Panc1 (cell line): ENCODE measurements around the gene NAXE. TPM values are rescaled to one million over a fixed set of nuclear protein-coding genes. Genes with fewer than 3 reads are reported as not detected.

Experiments
- ATAC-seq: fragments of 200-7000 bp; cut with Tn5 transposase; 2 replicates; pipeline ENCODE4 v1.9.1; 2020; ENCODE audit warnings: mild to moderate bottlenecking, moderate library complexity
- Bru-seq: library from RNA; stranded (reverse); fragments of 400-500 nt; gene quantifications from one replicate; lab custom pipeline; 2021; lab: Mats Ljungman, UMichigan
- BruChase-seq, 2 experiments: library from RNA; stranded (reverse); fragments of 400-500 nt; gene quantifications; one replicate each; lab custom pipeline; 2021; lab: Mats Ljungman, UMichigan
- BruUV-seq: library from RNA; stranded (reverse); fragments of 400-500 nt; replicated peaks from 2 replicates; lab custom pipeline; 2021; lab: Mats Ljungman, UMichigan
- CTCF ChIA-PET: fragments of 300-600 bp; sonication (Branson Sonifier 250); formaldehyde crosslinking; loops from one replicate; lab custom pipeline; 2022; ENCODE audit warnings: antibody characterized with exemption; lab: Charles Lee
- POLR2A ChIA-PET: fragments of 300-600 bp; sonication (Branson Sonifier 250); formaldehyde crosslinking; loops from one replicate; lab custom pipeline; 2022; ENCODE audit warnings: antibody characterized with exemption; lab: Charles Lee
- DNase-seq: peaks from one replicate; pipeline ENCODE4 v3.0.0-alpha.2; 2010; ENCODE audit warnings: low read depth, low spot score
- H3K27ac ChIP-seq: 2 replicates; pipeline ENCODE4 v1.5.1; 2011; ENCODE audit warnings: mild to moderate bottlenecking, low read length, inconsistent platforms
- H3K27me3 ChIP-seq: fragments of 200-500 bp; sonication (Bioruptor generic); 2 replicates; pipeline ENCODE4 v1.6.0; 2014; ENCODE audit warnings: low read length, inconsistent platforms; ENCODE audit not compliant: control insufficient read depth, insufficient read depth
- H3K36me3 ChIP-seq: fragments of 200-500 bp; sonication (Bioruptor generic); 2 replicates; pipeline ENCODE4 v1.5.1; 2014; ENCODE audit warnings: inconsistent platforms, mild to moderate bottlenecking, low read length, moderate library complexity; ENCODE audit not compliant: control insufficient read depth, insufficient read depth
- H3K4me1 ChIP-seq: 2 replicates; pipeline ENCODE4 v1.5.1; 2011; ENCODE audit warnings: inconsistent platforms, mild to moderate bottlenecking, low read length, moderate library complexity; ENCODE audit not compliant: control insufficient read depth, insufficient read depth
- H3K4me3 ChIP-seq, 2 experiments: 2 replicates each; pipeline ENCODE4 v1.5.1; 2011 to 2012; ENCODE audit warnings: low read depth in 2 of 2, low read length in 2 of 2, mild to moderate bottlenecking in 2 of 2, inconsistent platforms in 1 of 2, moderate library complexity in 1 of 2
- H3K9me3 ChIP-seq: fragments of 200-500 bp; sonication (Bioruptor generic); 2 replicates; pipeline ENCODE4 v1.5.1; 2014; ENCODE audit warnings: low read depth, mild to moderate bottlenecking, inconsistent platforms, low read length, moderate library complexity; ENCODE audit not compliant: control insufficient read depth, insufficient read depth
- POLR2AphosphoS5 ChIP-seq: IDR thresholded peaks from 2 replicates; pipeline ENCODE4 v1.6.1; 2012; ENCODE audit warnings: mild to moderate bottlenecking, low read depth, low read length, moderate library complexity
- SIN3A ChIP-seq: IDR thresholded peaks from 2 replicates; pipeline ENCODE4 v1.6.1; 2012; ENCODE audit warnings: low read depth, mild to moderate bottlenecking, low read length, moderate library complexity, borderline replicate concordance; ENCODE audit not compliant: insufficient read depth
- TCF7L2 ChIP-seq: IDR thresholded peaks from 2 replicates; pipeline ENCODE4 v1.6.1; 2011; ENCODE audit warnings: mild to moderate bottlenecking, low read depth, low read length, inconsistent platforms
- in situ Hi-C: cut with HindIII; loops from 2 replicates; pipeline ENCODE4 v1.10.0; 2016; ENCODE audit warnings: low sequenced_read_pairs, low pct_unique_long_range_greater_than_20kb
- intact Hi-C: fragments of 100-400 bp; cut with micrococcal nuclease; formaldehyde crosslinking; loops from one replicate; pipeline ENCODE4 v1.10.0; 2022; ENCODE audit not compliant: unreplicated experiment
- long read RNA-seq: library from polyadenylated mRNA; unstranded; transcript quantifications from one replicate; pipeline ENCODE4 v2.0.0, GENCODE V29; 2021; ENCODE audit not compliant: unreplicated experiment
- polyA plus RNA-seq: library from polyadenylated mRNA; unstranded; fragments of >200 nt; gene quantifications from one replicate; pipeline ENCODE4 v1.2.1, GENCODE V29; 2012; ENCODE audit warnings: missing spikeins; ENCODE audit not compliant: insufficient read length
- total RNA-seq: library from RNA; stranded (reverse); gene quantifications from one replicate; pipeline ENCODE4 v1.2.1, GENCODE V29; 2021; ENCODE audit not compliant: unreplicated experiment
- TF ChIP-seq, protein P1 (sequence below), 2 experiments: IDR thresholded peaks; 2 replicates each; pipeline ENCODE4 v1.6.1; 2011 to 2012; ENCODE audit warnings: low read depth in 2 of 2, control low read depth in 1 of 2, low read length in 1 of 2, mild to moderate bottlenecking in 1 of 2, moderate library complexity in 1 of 2; ENCODE audit not compliant: insufficient read depth in 1 of 2
- TF ChIP-seq, protein P2 (sequence below): fragments of 450-650 bp; IDR thresholded peaks from 2 replicates; pipeline ENCODE4 v1.5.1; 2017; ENCODE audit warnings: mild to moderate bottlenecking

Gene NAXE
- total RNA-seq (211 TPM), Bru-seq, nascent RNA (percentile 85 among the genes with signal in this experiment), BruChase-seq, experiment 1, labeled RNA remaining after a 2-hour chase (percentile 82 among the genes with signal in this experiment), BruChase-seq, experiment 2, labeled RNA remaining after a 6-hour chase (percentile 91 among the genes with signal in this experiment)
- 269 TPM for polyA plus RNA-seq
- long read RNA-seq, transcript NAXE-205 (2 exons, 529 nt): minor isoform, 12 of 262 reads
- long read RNA-seq, transcript NAXE-203 (6 exons, 1,125 nt): major isoform, 192 of 262 reads
- long read RNA-seq, partial matches to known transcripts: 19 of 262 reads
- long read RNA-seq, other reads (novel, unspliced or antisense): 35 of 262 reads

DNA sequence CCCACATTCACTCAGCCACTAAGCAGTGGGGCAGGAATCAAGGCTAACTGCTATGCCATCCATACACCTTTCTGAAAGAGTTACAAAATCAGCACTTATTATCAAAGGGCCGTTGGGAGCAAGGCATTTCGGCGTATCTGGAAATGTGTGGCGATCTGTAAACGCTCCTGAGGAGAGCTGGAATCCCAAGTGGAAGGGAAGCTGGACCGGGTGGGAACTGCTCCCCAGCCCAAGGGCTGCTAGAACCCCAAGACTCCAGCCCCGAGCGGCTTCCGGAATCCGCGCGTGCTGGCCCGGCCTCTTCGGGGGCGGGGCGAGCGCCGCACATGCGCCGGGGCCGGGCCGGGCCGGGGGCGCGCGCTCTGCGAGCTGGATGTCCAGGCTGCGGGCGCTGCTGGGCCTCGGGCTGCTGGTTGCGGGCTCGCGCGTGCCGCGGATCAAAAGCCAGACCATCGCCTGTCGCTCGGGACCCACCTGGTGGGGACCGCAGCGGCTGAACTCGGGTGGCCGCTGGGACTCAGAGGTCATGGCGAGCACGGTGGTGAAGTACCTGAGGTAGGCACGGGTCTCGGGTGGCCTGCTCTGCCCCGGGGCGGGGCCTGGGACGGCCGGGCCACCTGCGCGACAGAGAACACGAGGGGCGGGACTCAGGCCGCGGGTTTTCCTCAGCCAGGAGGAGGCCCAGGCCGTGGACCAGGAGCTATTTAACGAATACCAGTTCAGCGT, at the start of gene NAXE:
Gene NAXE, plus strand, starts transcription at position 345 of the 726 bp plus-strand sequence. Its CDS starts 29 bp downstream, at position 374.
- ATAC-seq: peak; percentile 90
- in situ Hi-C loops (no loop called here), intact Hi-C loops (no loop called here)
- Histone ChIP-seq H3K4me3 (peak within 1 kb of the TSS; percentile 71 to 84), H3K36me3 (peaks cover 9% of the 10 kb centered on the region), H3K4me1 (peaks cover 30% of the 10 kb centered on the region), H3K27ac (peak within 1 kb of the TSS; percentile 99), H3K27me3 (no peaks in the 10 kb centered on the region), H3K9me3 (no peaks in the 10 kb centered on the region)
- no peak for DNase-seq
- ChIA-PET CTCF (no interaction called here), POLR2A (interaction anchor here (0.7 to 1.0 kb wide), 2 partner anchors 8 to 85 kb away, joined by 4 read pairs; no protein-coding TSS in a partner anchor)
- TF ChIP-seq SIN3A (peak; percentile 89; the same call in 1 of the 2 replicates), POLR2AphosphoS5 (peak; percentile 90), TCF7L2 (0 out of 2 replicates have a peak, but pooled peaks have one; percentile 25)
- TF ChIP-seq, protein P1, sequence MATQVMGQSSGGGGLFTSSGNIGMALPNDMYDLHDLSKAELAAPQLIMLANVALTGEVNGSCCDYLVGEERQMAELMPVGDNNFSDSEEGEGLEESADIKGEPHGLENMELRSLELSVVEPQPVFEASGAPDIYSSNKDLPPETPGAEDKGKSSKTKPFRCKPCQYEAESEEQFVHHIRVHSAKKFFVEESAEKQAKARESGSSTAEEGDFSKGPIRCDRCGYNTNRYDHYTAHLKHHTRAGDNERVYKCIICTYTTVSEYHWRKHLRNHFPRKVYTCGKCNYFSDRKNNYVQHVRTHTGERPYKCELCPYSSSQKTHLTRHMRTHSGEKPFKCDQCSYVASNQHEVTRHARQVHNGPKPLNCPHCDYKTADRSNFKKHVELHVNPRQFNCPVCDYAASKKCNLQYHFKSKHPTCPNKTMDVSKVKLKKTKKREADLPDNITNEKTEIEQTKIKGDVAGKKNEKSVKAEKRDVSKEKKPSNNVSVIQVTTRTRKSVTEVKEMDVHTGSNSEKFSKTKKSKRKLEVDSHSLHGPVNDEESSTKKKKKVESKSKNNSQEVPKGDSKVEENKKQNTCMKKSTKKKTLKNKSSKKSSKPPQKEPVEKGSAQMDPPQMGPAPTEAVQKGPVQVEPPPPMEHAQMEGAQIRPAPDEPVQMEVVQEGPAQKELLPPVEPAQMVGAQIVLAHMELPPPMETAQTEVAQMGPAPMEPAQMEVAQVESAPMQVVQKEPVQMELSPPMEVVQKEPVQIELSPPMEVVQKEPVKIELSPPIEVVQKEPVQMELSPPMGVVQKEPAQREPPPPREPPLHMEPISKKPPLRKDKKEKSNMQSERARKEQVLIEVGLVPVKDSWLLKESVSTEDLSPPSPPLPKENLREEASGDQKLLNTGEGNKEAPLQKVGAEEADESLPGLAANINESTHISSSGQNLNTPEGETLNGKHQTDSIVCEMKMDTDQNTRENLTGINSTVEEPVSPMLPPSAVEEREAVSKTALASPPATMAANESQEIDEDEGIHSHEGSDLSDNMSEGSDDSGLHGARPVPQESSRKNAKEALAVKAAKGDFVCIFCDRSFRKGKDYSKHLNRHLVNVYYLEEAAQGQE (IDR thresholded peaks at IDR 0.05; ENCODE audit: insufficient read depth in 1 of 2, low read depth in 2 of 2, low read length in 1 of 2): no peak
- TF ChIP-seq, protein P2, sequence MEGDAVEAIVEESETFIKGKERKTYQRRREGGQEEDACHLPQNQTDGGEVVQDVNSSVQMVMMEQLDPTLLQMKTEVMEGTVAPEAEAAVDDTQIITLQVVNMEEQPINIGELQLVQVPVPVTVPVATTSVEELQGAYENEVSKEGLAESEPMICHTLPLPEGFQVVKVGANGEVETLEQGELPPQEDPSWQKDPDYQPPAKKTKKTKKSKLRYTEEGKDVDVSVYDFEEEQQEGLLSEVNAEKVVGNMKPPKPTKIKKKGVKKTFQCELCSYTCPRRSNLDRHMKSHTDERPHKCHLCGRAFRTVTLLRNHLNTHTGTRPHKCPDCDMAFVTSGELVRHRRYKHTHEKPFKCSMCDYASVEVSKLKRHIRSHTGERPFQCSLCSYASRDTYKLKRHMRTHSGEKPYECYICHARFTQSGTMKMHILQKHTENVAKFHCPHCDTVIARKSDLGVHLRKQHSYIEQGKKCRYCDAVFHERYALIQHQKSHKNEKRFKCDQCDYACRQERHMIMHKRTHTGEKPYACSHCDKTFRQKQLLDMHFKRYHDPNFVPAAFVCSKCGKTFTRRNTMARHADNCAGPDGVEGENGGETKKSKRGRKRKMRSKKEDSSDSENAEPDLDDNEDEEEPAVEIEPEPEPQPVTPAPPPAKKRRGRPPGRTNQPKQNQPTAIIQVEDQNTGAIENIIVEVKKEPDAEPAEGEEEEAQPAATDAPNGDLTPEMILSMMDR: no peak
- BruUV-seq: no TSS peak

- in situ Hi-C loops (no loop called here), intact Hi-C loops (no loop called here)
- DNase-seq (no peak), ATAC-seq (no peak)
- Histone ChIP-seq H3K27ac (no peak overlapping the region), H3K4me3 (no peak overlapping the region), H3K36me3 (no peaks in the 10 kb centered on the region), H3K27me3 (no peaks in the 10 kb centered on the region), H3K9me3 (no peaks in the 10 kb centered on the region), H3K4me1 (no peaks in the 10 kb centered on the region)
- no peak for TF ChIP-seq POLR2AphosphoS5
- ChIA-PET POLR2A (no interaction called here), CTCF (interaction anchor here (0.6 kb wide), 2 partner anchors 10 to 18 kb away, joined by 3 to 5 read pairs; no protein-coding TSS in a partner anchor)
- BruUV-seq: no TSS peak
Observed at GRCh38 chr1:156543066-156543465, 48.5 kb upstream of the NAXE start.
